ENCODE measurements around the gene SLAMF8.

DNA sequence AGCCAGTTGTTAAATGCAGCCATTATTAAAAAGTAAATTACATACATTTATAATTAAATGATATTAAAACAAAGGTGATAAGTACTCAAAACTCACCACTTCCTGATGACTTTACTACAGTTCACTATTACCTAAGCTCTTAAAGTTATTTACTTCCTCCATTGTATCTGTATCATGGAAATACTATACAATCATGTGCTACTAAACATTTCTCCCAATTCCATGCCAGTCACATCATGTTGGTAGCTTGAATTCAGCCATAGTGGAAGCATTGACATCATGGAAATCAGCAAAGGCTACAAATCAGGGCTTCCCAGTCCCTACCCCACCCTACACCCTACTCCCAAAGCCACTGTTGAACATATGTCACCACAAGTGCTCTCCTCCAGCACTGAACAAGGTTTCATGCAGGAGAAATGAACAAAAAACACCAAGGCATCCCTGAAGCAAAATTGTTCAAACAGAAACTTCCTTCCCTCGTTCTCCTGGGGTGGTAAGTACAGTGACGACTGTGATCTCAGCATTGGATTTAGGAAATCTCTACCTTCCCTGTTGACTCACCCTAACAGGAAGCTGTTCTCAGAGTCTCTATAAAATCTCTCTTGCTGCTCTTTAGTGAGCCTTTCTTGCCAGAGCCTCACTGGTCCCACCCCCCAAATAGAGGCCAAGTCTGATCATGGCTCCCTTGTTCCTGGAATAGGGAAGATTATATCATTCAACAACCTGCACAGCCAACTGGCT is 23.1 kb downstream of the SLAMF8 start:
- TF ChIP-seq POLR2AphosphoS5 (IDR thresholded peaks at IDR 0.05; ENCODE audit: low read depth, low read length) (no peak), POLR2A (IDR thresholded peaks at IDR 0.05; ENCODE audit: low read depth, low read length) (no peak), TAF1 (IDR thresholded peaks at IDR 0.05; ENCODE audit: borderline replicate concordance, low read depth, low read length) (no peak)

All from GM12892 (cell line).